Measurements from ENCODE around the gene CARS2.
"Not testable (repeated sequence)": the region's sequence is repeated elsewhere in the genome, so short reads cannot be mapped to it uniquely, and the experiment has no call there.

The CARS2 gene

DNA sequence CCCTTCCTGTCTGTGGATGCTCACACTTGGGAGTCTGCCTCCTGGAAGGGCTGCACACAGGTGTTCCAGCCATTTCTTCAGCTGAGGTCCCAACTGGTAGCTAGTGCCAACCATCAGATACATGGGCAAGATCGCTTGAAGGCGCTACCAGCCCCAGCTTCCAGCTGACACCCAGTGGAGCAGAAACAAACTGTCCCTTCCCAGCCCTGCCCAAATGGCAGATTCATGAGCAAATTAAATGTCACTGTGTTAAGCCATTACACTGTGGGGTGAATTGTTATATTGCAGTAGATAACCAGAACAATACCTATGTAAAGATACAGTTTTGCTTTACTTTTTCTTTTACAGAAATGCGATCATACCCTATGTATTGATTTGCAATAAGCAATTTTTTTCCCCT is 25.2 kb upstream of the CARS2 start:
- Histone ChIP-seq H3K79me2 (ENCODE audit: insufficient read depth, low read length) (no peaks in the 10 kb centered on the region), H3F3A (ENCODE audit: insufficient read depth) (peaks cover 3% of the 10 kb centered on the region; the same call in 1 of the 2 replicates), H3K4me2 (ENCODE audit: low read depth, low read length, poor library complexity, severe bottlenecking) (no peak overlapping the region), H4K20me1 (ENCODE audit: low read depth, low read length) (no peaks in the 10 kb centered on the region), H3K4me3 (ENCODE audit: insufficient read depth, low read length, poor library complexity, severe bottlenecking) (no peak overlapping the region), H3K9me3 (ENCODE audit: insufficient read depth, low read length) (no peaks in the 10 kb centered on the region), H2AFZ (ENCODE audit: low read depth, low read length, severe bottlenecking) (no peak overlapping the region), H3K27me3 (ENCODE audit: low read length) (no peaks in the 10 kb centered on the region), H3K9ac (ENCODE audit: low read length) (no peak overlapping the region), H3K9me2 (replicated peaks; ENCODE audit: insufficient read depth, low read length) (no peaks in the 10 kb centered on the region), H3K36me3 (ENCODE audit: low read length) (no peaks in the 10 kb centered on the region), H3K27ac (ENCODE audit: low read depth, low read length) (no peak overlapping the region)
- no peak for TF ChIP-seq EZH2phosphoT487 (conservative IDR thresholded peaks at IDR 0.05; ENCODE audit: low read length)
- TF ChIP-seq, protein P1, sequence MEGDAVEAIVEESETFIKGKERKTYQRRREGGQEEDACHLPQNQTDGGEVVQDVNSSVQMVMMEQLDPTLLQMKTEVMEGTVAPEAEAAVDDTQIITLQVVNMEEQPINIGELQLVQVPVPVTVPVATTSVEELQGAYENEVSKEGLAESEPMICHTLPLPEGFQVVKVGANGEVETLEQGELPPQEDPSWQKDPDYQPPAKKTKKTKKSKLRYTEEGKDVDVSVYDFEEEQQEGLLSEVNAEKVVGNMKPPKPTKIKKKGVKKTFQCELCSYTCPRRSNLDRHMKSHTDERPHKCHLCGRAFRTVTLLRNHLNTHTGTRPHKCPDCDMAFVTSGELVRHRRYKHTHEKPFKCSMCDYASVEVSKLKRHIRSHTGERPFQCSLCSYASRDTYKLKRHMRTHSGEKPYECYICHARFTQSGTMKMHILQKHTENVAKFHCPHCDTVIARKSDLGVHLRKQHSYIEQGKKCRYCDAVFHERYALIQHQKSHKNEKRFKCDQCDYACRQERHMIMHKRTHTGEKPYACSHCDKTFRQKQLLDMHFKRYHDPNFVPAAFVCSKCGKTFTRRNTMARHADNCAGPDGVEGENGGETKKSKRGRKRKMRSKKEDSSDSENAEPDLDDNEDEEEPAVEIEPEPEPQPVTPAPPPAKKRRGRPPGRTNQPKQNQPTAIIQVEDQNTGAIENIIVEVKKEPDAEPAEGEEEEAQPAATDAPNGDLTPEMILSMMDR (IDR thresholded peaks at IDR 0.05; ENCODE audit: insufficient read depth, low read length, poor library complexity, severe bottlenecking), result no peak

DNA sequence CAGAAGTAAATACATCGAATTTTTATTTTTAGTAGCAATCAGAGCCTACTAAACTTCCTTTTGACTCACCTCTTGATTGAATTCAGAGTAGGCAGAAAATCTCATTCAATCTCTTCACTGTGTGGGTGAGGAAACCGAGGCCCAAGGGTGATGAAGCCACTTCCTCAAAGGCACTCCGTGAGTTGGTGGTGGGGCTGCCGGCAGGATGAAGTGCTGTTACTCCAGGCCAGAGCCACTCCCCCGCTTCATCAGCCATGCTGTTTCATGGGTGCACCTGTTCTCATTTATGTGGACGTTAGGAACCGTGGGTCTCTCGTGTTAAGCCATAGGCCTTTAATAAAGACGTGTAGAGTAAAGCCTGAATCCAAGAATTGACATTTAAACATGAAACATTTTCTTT is 20.8 kb upstream of the CARS2 start:
- Histone ChIP-seq H3K4me2 (ENCODE audit: low read depth, low read length, poor library complexity, severe bottlenecking) (peak overlapping the region; percentile 16), H2AFZ (ENCODE audit: low read depth, low read length, severe bottlenecking) (no peak overlapping the region), H3F3A (ENCODE audit: insufficient read depth) (peaks cover 6% of the 10 kb centered on the region; the same call in 1 of the 2 replicates), H3K36me3 (ENCODE audit: low read length) (peaks cover 3% of the 10 kb centered on the region; the same call in 1 of the 2 replicates), H3K27ac (ENCODE audit: low read depth, low read length) (no peak overlapping the region), H4K20me1 (ENCODE audit: low read depth, low read length) (peaks cover 6% of the 10 kb centered on the region; the same call in 1 of the 2 replicates), H3K27me3 (ENCODE audit: low read length) (no peaks in the 10 kb centered on the region), H3K9me2 (replicated peaks; ENCODE audit: insufficient read depth, low read length) (no peaks in the 10 kb centered on the region), H3K9me3 (ENCODE audit: insufficient read depth, low read length) (no peaks in the 10 kb centered on the region), H3K9ac (ENCODE audit: low read length) (no peak overlapping the region), H3K79me2 (ENCODE audit: insufficient read depth, low read length) (peaks cover 4% of the 10 kb centered on the region; the same call in 1 of the 2 replicates), H3K4me3 (ENCODE audit: insufficient read depth, low read length, poor library complexity, severe bottlenecking) (no peak overlapping the region)
- no peak for TF ChIP-seq EZH2phosphoT487 (conservative IDR thresholded peaks at IDR 0.05; ENCODE audit: low read length)
- TF ChIP-seq, protein P1 (IDR thresholded peaks at IDR 0.05; ENCODE audit: insufficient read depth, low read length, poor library complexity, severe bottlenecking), result no peak

DNA sequence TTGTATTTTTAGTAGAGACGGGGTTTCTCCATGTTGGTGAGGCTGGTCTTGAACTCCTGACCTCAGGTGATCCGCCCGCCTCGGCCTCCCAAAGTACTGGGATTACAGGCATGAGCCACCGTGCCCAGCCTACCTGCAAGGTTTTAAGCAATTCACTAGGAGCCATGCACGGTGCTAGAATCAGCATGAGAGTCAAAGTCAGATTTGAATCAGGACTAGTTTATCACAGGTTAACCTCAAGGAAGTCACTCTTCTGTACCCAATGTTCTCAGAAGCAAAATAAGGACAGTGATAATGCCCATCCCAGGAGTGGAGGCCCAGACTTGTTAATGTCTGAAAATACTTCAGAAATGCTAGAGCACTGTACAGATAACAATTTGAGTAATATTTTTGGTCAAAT is 20.2 kb upstream of the CARS2 start:
- H3K4me3 ChIP-seq (ENCODE audit: insufficient read depth, low read length, poor library complexity, severe bottlenecking); H3K9me3 ChIP-seq (ENCODE audit: insufficient read depth, low read length); H3F3A ChIP-seq (ENCODE audit: insufficient read depth); H3K27me3 ChIP-seq (ENCODE audit: low read length); H3K9ac ChIP-seq (ENCODE audit: low read length); H3K9me2 ChIP-seq (replicated peaks; ENCODE audit: insufficient read depth, low read length); H2AFZ ChIP-seq (ENCODE audit: low read depth, low read length, severe bottlenecking); H3K79me2 ChIP-seq (ENCODE audit: insufficient read depth, low read length); H3K36me3 ChIP-seq (ENCODE audit: low read length); H3K27ac ChIP-seq (ENCODE audit: low read depth, low read length); H4K20me1 ChIP-seq (ENCODE audit: low read depth, low read length): not testable (repeated sequence)
- peak overlapping the region; percentile 16 for H3K4me2 ChIP-seq (ENCODE audit: low read depth, low read length, poor library complexity, severe bottlenecking)

DNA sequence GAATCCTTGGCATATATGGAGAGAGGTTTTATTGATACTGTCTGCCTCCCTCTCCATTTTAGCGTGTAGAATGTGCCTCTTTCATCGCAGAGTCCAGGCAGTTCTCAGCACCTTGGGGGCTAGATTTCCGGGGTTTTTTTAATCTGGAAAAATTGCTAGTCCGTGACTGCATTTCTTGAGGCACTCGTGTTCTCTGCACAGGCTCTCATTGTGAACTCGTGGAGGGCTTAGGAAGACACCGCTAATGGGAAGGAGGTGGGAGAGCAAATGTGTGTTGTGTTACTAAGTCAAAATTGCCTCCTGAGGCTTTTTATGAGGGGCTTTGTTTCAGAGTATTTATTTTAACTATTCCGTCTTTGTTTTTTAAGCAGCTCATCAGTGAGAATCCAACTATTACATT is 17.7 kb upstream of the CARS2 start:
- no peak overlapping the region for H3K4me2 ChIP-seq (ENCODE audit: low read depth, low read length, poor library complexity, severe bottlenecking)
- peaks cover 15% of the 10 kb centered on the region for H4K20me1 ChIP-seq (ENCODE audit: low read depth, low read length)
- peaks cover 12% of the 10 kb centered on the region; the same call in 1 of the 2 replicates for H3K36me3 ChIP-seq (ENCODE audit: low read length)
- H3K27me3 ChIP-seq (ENCODE audit: low read length), result no peaks in the 10 kb centered on the region
- H3K27ac ChIP-seq (ENCODE audit: low read depth, low read length), result no peak overlapping the region
- H3K9me2 ChIP-seq (replicated peaks; ENCODE audit: insufficient read depth, low read length), result no peaks in the 10 kb centered on the region
- no peaks in the 10 kb centered on the region for H3K9me3 ChIP-seq (ENCODE audit: insufficient read depth, low read length)
- H3K4me3 ChIP-seq (ENCODE audit: insufficient read depth, low read length, poor library complexity, severe bottlenecking), result no peak overlapping the region
- TF ChIP-seq, protein P1 (IDR thresholded peaks at IDR 0.05; ENCODE audit: insufficient read depth, low read length, poor library complexity, severe bottlenecking), result no peak
- TF ChIP-seq EZH2phosphoT487 (conservative IDR thresholded peaks at IDR 0.05; ENCODE audit: low read length), result no peak
- peaks cover 34% of the 10 kb centered on the region for H3K79me2 ChIP-seq (ENCODE audit: insufficient read depth, low read length)
- no peak overlapping the region for H2AFZ ChIP-seq (ENCODE audit: low read depth, low read length, severe bottlenecking)
- H3K9ac ChIP-seq (ENCODE audit: low read length), result no peak overlapping the region
- peaks cover 3% of the 10 kb centered on the region; the same call in 1 of the 2 replicates for H3F3A ChIP-seq (ENCODE audit: insufficient read depth)
